Measurements from ENCODE around the gene ZPR1. TPM values are rescaled to one million over a fixed set of nuclear protein-coding genes. Genes with fewer than 3 reads are reported as not detected.

ZPR1 gene
- total RNA-seq, 4 donors from 2014 or later, result 22.1 to 31.0 (median 26.2) TPM

DNA sequence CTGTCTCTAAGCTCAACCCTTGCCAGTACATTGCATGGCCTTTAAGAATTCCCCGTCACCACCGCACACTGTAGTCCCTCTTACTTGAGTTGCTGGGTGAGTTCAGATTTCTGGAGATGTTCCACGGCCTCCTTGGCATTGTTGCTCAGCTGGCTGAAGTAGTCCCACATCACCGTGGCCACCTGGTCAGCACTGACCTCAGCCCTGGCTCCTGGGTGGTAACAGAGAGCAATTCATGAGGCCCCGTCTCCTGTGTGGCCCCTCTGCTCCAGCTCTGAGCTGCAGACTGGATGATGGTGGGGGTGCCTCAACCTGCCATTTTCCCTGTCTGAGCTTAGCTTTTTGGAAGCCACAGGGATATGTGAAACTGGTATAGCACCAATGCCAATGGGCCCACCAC lies 34.8 kb upstream of the ZPR1 start:
- no peak for DNase-seq
- WGBS, 2 donors, result 72 to 83% methylated on average over 2 to 4 of the region's 5 CpGs
- TF ChIP-seq, protein P1, sequence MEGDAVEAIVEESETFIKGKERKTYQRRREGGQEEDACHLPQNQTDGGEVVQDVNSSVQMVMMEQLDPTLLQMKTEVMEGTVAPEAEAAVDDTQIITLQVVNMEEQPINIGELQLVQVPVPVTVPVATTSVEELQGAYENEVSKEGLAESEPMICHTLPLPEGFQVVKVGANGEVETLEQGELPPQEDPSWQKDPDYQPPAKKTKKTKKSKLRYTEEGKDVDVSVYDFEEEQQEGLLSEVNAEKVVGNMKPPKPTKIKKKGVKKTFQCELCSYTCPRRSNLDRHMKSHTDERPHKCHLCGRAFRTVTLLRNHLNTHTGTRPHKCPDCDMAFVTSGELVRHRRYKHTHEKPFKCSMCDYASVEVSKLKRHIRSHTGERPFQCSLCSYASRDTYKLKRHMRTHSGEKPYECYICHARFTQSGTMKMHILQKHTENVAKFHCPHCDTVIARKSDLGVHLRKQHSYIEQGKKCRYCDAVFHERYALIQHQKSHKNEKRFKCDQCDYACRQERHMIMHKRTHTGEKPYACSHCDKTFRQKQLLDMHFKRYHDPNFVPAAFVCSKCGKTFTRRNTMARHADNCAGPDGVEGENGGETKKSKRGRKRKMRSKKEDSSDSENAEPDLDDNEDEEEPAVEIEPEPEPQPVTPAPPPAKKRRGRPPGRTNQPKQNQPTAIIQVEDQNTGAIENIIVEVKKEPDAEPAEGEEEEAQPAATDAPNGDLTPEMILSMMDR (IDR thresholded peaks at IDR 0.05), result no peak
- TF ChIP-seq POLR2A (IDR thresholded peaks at IDR 0.05), result no peak
- Histone ChIP-seq H3K27ac (no peak overlapping the region), H3K9me3 (no peaks in the 10 kb centered on the region), H3K27me3 (no peaks in the 10 kb centered on the region), H3K4me1 (no peaks in the 10 kb centered on the region), H3K36me3 (no peaks in the 10 kb centered on the region), H3K4me3 (no peak overlapping the region)
- intact Hi-C loops (cut with DNase I), result no loop called here

DNA sequence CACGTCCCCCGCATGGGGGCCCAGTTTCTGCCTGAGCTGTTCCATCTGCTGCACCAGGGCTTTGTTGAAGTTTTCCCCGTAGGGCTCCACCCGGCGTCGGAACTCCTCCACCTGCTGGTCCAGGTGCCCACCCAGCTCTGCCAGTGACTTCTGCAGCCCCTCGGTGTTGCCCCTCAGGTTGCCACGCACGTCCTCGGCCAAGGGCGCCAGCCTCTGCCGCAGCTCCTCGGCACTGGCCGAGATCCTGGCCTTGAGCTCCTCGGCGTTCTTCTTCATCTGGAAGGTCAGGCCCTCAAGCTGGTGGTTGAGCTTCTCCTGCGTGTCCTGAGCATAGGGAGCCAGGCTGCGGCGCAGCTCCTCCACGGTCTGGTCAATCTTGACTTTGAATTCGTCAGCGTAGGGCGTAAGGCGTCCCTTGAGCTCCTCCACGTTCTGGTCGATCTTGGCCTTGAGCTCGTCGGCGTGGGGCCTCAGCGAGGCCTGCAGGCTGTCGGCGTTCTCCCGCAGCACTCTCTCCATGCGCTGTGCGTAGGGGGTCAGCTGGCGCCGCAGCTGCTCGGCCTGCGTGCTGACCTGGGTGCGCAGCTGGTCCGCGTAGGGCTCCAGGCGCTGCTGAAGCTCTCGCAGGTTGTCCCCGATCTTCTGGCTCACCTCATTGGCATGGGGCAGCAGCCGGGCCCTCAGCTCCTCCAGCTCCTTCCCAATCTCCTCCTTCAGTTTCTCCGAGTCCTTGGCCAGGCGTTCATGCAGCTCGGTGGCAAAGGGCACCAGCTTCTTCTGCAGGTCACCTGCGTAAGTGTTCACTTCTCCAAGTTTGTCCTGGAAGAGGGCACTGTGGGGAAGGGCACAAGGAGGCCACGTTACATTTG lies 33.5 kb upstream of the ZPR1 start:
- Histone ChIP-seq H3K27ac (no peak overlapping the region), H3K36me3 (no peaks in the 10 kb centered on the region), H3K4me3 (no peak overlapping the region), H3K4me1 (no peaks in the 10 kb centered on the region), H3K9me3 (no peaks in the 10 kb centered on the region), H3K27me3 (no peaks in the 10 kb centered on the region)
- intact Hi-C loops (cut with DNase I), result no loop called here
- TF ChIP-seq POLR2A (IDR thresholded peaks at IDR 0.05), result no peak
- TF ChIP-seq, protein P1 (IDR thresholded peaks at IDR 0.05), result no peak
- WGBS, 2 donors, result 90% methylated on average over 17 to 26 of the region's 51 CpGs
- no peak for DNase-seq

DNA sequence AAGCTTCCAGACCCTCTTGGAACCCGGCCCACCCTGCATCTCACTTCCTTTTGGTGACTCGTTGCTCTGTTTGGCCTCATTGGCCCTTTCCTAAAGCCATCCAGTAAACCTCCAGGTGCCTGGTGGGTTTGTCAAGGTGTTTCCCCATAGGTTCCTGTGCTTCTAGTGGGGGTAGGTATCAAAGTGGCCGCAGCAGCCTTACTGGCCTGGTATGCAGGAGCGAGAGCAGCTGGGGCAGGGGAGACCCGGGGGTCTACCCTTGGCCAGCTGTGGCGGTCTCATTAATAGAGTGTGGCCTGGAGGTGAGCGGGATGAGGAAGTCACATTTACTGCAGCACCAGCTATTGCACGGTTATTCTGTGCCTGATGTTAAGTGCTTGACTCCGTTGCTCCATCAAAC lies 31.2 kb upstream of the ZPR1 start:
- Histone ChIP-seq H3K4me3 (no peak overlapping the region), H3K9me3 (no peaks in the 10 kb centered on the region), H3K27ac (no peak overlapping the region), H3K4me1 (no peaks in the 10 kb centered on the region), H3K36me3 (no peaks in the 10 kb centered on the region), H3K27me3 (no peaks in the 10 kb centered on the region)
- no peak for TF ChIP-seq POLR2A (IDR thresholded peaks at IDR 0.05)
- TF ChIP-seq, protein P1 (IDR thresholded peaks at IDR 0.05), result no peak
- no peak for DNase-seq
- intact Hi-C loops (cut with DNase I), result no loop called here
- WGBS, 2 donors, result 78 to 82% methylated on average over 5 to 8 of the region's 9 CpGs

DNA sequence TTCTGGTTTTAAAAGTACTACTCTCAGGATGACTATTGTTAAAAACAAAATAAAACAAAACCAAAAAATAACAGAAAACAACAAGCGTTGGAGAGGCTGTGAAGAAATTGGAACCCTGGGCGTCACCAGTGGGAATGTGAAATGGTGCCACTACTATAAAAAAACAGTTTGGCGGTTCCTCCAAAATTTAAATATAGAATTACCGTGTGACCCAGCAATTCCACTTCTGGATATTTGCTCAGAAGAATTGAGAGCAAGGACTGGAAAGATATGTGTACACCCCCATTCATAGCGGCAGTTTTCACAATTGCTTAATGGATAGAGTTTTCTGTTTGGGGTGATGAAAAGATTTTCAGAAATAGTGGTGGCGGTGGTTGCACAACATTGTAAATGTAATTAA lies 26.7 kb upstream of the ZPR1 start:
- DNase-seq, result no peak
- 81 to 83% methylated on average over 6 of the region's 6 CpGs for WGBS, 2 donors
- TF ChIP-seq POLR2A (IDR thresholded peaks at IDR 0.05), result no peak
- TF ChIP-seq, protein P1 (IDR thresholded peaks at IDR 0.05), result no peak
- H3K27ac ChIP-seq, result no peak overlapping the region
- H3K27me3 ChIP-seq, result no peaks in the 10 kb centered on the region
- H3K36me3 ChIP-seq, result no peaks in the 10 kb centered on the region
- no peaks in the 10 kb centered on the region for H3K4me1 ChIP-seq
- H3K9me3 ChIP-seq, result no peaks in the 10 kb centered on the region
- H3K4me3 ChIP-seq, result no peak overlapping the region
- intact Hi-C loops (cut with DNase I), result no loop called here

DNA sequence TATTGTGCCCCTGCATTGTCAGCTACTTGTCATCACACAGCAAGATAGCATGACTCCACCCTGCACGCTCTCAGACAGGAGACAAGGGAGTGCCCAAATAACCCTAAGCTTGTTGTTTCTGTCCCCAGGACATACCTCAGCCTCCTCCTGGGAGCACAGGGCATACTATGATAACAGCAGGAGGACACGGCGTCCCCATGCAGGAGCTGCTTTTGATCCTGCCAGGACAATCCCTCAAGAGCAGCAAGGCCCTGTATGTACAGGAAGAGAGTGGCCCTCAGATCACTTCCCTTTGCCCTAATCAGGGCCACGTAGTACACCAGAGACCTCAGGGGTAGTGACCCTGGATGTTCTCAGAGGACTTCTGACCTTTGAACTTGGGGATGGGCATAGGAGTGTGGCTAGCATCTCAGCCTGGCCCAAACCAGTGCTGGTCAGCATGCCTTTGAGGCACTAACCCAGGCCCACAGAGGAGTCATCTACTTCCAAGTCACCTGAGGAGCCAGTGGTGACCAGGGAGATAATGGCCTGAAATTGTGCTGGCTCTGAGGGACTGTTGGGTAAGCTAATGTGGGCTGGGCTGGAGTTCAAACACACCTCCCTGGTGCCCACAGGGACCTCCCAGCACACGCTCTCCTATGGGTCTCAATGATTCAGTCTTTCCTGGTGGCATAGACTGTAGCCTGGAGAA lies 26.1 kb upstream of the ZPR1 start:
- Histone ChIP-seq H3K27ac (no peak overlapping the region), H3K36me3 (no peaks in the 10 kb centered on the region), H3K4me3 (no peak overlapping the region), H3K27me3 (no peaks in the 10 kb centered on the region), H3K4me1 (no peaks in the 10 kb centered on the region), H3K9me3 (no peaks in the 10 kb centered on the region)
- WGBS, 2 donors, result 86 to 100% methylated on average over 1 to 4 of the region's 5 CpGs
- no peak for TF ChIP-seq POLR2A (IDR thresholded peaks at IDR 0.05)
- TF ChIP-seq, protein P1 (IDR thresholded peaks at IDR 0.05), result no peak
- intact Hi-C loops (cut with DNase I), result no loop called here
- DNase-seq, result no peak

All from esophagus squamous epithelium (tissue), 5 donors.